GM12864 (cell line): ENCODE data around the gene SCN8A.
"Not testable (repeated sequence)": the region's sequence is repeated elsewhere in the genome, so short reads cannot be mapped to it uniquely, and the experiment has no call there.

Source experiments
- DNase-seq: peaks from one replicate; pipeline ENCODE4 v3.0.0-alpha.2; 2011; ENCODE audit warnings: low read depth
- H3K4me3 ChIP-seq: 2 replicates; pipeline ENCODE4 v1.5.1; 2011; ENCODE audit warnings: mild to moderate bottlenecking, low read depth, low read length, control low read depth
- TF ChIP-seq, protein P1 (sequence below): IDR thresholded peaks from 2 replicates; pipeline ENCODE4 v1.5.1; 2011; ENCODE audit warnings: low read depth, mild to moderate bottlenecking, moderate library complexity, low read length, control low read depth, inconsistent platforms; ENCODE audit errors: missing control alignments

Gene SCN8A

DNA sequence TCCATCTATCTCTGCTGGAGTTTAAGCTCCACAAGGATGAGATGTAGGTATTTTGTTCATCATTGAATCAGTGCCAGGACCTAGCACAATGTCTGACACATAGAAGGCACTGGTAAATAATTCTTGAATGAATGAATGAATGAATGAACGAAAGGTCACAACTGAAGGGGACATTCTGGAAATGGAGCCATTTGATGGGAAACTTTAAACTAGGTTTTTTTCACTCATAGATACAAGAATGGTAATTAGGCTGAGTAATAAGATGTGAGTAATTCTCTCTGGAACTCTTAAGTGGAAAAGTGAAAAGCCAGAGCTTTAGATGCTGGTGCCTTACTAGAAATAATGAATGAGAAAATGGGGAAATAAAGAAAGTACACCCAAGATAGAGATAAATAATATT is 44.3 kb downstream of the SCN8A start:
- no peak overlapping the region for H3K4me3 ChIP-seq
- TF ChIP-seq, protein P1, sequence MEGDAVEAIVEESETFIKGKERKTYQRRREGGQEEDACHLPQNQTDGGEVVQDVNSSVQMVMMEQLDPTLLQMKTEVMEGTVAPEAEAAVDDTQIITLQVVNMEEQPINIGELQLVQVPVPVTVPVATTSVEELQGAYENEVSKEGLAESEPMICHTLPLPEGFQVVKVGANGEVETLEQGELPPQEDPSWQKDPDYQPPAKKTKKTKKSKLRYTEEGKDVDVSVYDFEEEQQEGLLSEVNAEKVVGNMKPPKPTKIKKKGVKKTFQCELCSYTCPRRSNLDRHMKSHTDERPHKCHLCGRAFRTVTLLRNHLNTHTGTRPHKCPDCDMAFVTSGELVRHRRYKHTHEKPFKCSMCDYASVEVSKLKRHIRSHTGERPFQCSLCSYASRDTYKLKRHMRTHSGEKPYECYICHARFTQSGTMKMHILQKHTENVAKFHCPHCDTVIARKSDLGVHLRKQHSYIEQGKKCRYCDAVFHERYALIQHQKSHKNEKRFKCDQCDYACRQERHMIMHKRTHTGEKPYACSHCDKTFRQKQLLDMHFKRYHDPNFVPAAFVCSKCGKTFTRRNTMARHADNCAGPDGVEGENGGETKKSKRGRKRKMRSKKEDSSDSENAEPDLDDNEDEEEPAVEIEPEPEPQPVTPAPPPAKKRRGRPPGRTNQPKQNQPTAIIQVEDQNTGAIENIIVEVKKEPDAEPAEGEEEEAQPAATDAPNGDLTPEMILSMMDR = no peak
- no peak for DNase-seq

DNA sequence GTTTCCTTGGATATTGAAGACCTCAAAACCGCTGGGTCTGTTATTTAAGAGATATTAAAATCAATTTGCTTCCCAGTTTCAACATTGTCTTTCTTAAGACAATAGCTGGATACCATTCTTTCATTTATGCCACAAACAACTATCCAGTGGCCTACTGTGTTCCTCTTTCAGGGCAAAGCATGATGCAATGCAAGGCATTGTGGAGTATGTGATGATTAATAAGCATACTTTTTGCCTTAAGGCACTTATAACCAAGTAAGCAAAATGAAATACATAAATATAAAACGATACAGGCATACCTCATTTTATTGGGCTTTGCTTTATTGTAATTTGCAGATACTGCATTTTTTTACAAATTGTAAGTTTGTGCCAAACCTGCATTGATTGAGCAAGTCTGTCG is 45.5 kb downstream of the SCN8A start:
- TF ChIP-seq, protein P1 = no peak
- no peak overlapping the region for H3K4me3 ChIP-seq
- no peak for DNase-seq

DNA sequence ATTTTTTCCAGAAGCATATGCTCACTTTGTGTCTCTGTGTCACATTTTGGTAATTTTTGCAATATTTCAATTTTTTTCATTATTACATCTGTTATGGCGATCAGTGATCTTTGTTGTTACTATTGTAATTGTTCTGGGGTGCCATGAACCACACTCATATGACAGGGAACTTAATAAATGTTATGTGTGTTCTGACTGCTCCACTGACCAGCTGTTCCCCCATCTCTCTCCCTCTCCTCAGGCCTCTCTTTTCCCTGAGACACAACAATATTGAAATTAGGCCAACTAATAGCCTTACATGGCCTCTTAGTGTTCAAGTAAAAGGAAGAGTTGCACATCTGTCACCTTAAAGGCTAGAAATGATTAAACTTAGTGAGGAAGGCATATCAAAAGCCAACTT is 46.0 kb downstream of the SCN8A start:
- no peak overlapping the region for H3K4me3 ChIP-seq
- DNase-seq = no peak
- TF ChIP-seq, protein P1 = no peak

DNA sequence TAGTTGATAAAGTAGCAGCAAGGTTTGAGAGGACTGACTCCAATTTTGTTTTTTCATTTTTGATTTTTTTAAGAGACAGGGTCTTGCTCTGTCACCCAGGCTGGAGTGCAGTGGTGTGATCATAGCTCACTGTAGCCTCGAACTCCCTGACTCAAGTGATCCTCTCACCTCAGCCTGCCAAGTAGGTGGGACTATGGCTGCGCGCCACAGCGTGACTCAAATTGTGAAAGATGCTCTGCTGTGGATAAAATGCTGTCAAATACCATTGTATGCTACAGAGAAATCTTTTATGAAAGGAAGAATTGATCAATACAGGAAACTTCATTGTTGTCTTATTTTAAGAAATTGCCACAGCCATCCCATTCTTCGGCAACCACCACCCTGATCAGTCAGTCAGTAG is 48.3 kb downstream of the SCN8A start:
- TF ChIP-seq, protein P1 = no peak
- no peak for DNase-seq
- no peak overlapping the region for H3K4me3 ChIP-seq

DNA sequence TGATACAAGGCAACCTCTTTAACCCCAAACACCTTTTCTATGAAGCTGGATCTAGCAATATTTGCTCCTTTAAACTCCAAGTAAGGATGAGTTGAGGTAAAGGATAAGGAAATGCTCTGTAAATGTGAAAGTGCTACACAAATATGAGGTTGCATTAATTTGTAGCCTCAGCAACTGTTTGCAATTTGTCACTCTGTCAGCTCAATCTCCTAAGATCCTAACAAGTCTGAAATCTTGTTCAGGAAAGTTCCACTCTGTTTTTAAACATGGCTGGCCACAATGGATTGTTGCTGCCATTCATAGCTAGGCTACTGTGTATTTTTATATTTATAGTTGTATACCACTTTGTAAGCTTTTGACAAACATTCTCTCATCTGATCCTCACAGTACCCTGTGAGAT is 51.3 kb downstream of the SCN8A start:
- no peak overlapping the region for H3K4me3 ChIP-seq
- TF ChIP-seq, protein P1 = no peak
- DNase-seq = no peak

DNA sequence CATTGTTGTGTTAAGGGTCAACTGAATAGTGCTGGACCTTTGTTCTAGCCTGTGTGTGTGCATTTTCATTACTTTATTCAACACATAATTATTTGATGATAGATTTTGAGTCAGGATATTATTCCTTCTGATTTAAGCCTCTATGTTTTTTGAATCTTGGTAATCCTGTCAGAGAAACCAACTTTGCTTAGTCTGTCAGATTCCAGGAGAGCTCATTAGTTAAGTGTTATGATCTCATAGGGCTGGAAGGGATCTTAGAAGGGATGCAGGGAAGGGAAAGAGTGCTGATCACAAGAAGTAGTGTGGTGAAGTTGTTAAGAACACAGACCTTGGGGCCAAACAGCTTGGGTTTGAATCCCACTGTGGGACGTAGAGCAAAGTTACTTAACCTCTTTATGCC is 52.9 kb downstream of the SCN8A start:
- H3K4me3 ChIP-seq = no peak overlapping the region
- TF ChIP-seq, protein P1 = no peak
- DNase-seq = no peak

DNA sequence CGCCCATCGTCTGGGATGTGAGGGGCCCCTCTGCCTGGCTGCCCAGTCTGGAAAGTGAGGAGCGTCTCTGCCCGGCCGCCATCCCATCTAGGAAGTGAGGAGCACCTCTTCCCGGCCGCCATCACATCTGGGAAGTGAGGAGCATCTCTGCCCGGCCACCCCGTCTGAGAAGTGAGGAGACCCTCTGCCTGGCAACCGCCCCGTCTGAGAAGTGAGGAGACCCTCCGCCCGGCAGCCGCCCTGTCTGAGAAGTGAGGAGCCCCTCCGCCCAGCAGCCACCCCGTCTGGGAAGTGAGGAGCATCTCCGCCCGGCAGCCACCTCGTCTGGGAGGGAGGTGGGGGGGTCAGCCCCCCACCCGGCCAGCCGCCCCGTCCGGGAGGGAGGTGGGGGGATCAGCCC is 53.7 kb downstream of the SCN8A start:
- not testable (repeated sequence) for DNase-seq, H3K4me3 ChIP-seq

DNA sequence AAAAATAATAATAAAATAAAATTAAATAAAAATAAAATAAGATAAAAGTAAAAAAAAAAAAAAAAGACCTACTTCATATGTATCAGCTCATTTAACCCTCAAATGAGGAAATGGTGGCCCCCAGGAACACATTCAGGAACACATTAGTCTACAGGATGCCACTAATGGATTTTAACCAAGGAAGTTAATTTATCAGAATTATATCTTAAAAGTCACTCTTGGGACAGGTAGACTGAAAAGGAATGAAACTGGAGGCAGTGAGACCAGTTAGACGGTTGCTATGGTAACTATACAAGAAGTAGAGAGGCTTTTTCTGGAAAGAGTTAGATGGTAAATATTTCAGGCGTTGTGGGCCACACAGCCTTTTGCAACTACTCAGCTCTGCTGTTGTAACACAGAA is 54.9 kb downstream of the SCN8A start:
- no peak overlapping the region for H3K4me3 ChIP-seq
- DNase-seq = no peak
- TF ChIP-seq, protein P1 = no peak
